HG03378 (cell line): ENCODE data around the gene SOS1.
A peak's percentile ranks its signal among the peaks of the same experiment; 100 is the strongest.
"Not testable (repeated sequence)": the region's sequence is repeated elsewhere in the genome, so short reads cannot be mapped to it uniquely, and the experiment has no call there.

Experiments used
- ATAC-seq: cut with Tn5 transposase; IDR thresholded peaks from one replicate; pipeline ENCODE4 v1.9.1; 2021; ENCODE audit warnings: mild to moderate bottlenecking, moderate library complexity; ENCODE audit not compliant: unreplicated experiment

Gene SOS1

DNA sequence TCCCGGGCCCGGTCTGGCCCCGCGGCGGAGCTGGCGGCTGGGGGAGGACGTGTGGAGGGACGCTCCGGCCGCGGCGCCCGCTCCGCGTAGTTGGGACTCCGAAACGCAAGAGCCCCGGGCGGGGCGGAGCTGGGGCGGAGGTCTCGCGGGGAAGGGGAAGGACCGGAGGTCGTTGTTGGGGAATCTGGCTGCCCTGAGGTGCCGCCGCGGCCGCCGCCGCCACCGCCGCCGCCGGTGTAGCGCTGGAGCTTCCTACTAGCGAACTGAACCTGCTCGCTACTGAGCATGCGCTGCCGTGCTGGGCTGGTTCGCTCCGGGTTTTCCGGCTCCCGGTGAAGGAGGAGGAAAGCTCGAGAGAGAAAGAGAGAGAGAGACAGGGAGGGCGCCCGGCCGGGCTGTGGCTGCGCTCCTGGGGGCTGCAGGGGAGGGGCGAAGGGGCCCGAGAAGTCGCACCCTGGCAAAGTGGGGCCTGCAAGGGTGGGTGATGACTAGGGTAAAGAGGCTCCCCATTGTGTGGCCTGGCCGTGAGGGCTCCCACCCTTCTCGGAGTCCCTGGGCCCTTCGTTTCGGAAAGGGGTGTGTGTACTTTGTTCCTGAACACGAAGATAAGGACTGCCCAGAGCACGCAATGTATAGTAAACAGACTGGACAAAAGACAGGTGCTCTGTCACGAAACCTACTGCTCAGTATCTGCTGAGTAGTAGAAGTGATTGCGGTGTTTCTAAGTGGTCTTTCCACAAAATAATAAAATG, at the start of gene SOS1:
TSS of gene SOS1 (minus strand) at position 281 of the 752 bp plus-strand sequence. CDS start 629 bp downstream, outside the sequence.
- ATAC-seq, result peak; percentile 46

DNA sequence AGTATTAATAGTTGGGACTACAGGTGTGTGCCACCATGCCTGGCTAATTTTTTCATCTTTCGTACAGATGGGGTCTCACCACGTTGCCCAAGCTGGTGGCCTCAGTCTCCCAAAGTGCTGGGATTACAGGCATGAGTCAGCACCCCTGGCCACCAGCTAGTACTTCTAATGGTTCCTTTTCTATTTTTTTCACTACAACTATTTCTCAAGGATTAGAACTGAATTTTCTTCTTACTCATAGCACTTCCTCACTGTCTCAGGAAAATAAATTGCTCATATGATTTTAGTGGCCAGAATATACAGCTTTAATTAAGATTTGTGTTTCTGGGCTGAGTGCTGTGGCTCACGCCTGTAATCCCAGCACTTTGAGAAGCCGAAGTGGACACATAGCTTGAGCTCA, 43.2 kb upstream of the SOS1 start:
- ATAC-seq, result no peak

GRCh38 chr2:39160982-39161381, 40.1 kb upstream of the SOS1 start:
- no peak for ATAC-seq

DNA sequence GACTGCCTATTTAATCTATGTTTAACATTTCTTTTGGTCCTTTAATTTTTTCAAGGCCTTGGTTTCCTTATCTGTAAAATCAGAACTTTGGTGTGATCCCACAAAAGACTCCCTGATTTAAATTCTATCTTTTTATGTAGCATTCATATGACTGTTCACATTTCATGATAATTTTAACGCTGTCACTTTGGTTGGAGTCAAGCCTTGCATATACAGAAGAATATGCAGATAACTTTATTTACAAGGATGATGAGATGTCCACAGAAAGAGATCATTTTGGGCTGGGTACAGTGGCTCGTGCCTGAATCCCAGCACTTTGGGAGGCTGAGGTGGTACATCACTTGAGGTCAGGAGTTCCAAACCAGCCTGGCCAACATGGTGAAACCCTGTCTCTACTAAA, 38.4 kb upstream of the SOS1 start:
- ATAC-seq, result no peak

GRCh38 chr2:39158351-39158750, 37.5 kb upstream of the SOS1 start:
- ATAC-seq, result no peak

DNA sequence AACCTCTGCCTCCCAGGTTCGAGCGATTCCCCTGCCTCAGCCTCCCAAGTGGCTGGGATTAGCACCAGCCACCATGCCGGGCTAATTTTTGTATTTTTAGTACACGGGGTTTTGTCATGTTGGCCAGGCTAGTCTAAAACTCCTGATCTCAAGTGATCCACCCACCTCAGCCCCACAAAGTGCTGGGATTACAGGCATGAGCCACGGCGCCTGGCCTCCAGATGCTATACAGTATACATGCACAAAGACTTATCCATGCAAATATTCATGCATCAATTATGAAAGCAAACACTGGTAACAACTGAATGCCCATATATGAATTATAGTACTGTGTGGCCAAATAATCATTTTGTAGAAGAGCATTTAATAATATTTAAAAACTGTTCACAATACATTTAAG, 36.0 kb upstream of the SOS1 start:
- ATAC-seq, result no peak

DNA sequence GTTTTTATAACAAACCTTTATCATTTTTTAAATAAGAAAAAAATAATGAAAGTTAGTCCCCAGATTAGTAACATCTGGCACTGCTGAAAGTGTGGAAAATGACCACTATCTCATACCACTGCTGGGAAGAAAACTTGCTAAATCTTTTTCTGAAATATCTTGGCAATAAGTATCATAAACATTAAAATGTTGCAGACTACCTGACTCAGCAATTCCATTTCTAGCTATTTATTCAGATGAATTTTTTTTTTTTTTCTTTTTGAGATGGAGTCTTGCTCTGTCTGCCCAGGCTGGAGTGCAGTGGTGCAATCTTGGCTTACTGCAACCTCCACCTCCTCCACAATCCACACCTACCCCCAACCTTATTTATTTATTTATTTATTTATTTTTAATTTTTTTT, 35.3 kb upstream of the SOS1 start:
- no peak for ATAC-seq

DNA sequence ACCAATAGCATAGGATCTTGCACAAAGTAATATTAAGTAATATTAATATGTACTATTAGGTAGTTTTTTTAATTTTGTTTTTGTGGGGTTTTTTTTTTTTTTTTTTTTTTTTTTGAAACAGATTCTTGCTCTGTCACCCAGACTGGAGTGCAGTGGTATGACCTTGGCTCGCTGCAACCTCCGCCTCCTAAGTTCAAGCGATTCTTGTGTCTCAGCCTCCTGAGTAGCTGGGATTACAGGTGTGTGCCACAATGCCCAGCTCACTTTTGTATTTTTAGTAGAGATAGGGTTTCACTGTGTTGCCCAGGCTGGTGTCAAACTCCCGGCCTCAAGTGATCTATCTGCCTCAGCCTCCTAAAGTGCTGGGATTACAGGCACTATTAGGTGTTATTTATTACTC, 34.7 kb upstream of the SOS1 start:
- not testable (repeated sequence) for ATAC-seq

DNA sequence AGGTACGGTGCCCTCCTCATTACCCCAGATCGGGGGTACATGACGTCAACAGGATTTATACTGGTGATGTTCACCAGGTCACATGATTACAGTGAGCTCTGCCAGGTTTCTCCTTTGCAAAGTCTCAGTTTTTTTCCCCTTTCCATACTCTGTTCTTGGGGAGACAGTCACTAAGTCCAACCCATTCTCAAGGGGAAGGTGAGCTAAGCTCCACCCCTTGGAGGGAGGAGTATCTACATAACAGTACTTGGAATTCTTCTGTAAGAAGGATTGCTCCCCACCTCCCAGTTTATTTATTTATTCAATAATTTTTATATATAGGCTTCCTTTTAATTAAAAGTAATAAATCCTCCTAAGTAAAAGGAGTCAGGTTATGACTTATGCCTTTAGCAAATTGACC, 34.1 kb upstream of the SOS1 start:
- ATAC-seq, result no peak

DNA sequence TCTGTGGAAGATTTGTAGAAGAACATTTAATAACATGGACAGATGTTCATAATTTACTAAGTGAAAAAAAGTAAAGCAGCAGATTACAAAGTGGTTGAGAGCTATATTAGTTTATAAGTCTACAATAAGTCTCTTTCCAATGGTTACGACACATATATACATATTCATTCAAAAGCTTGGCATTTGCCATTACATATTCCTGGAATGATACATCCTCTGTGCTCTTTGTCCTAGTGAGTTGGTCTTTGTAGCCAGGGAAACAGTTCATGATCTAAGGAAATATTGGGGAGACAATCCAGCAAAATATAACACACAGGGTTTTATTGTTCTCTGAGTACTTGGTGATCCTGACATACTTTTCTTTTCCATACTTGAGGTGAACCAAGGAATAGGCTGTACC, 32.5 kb upstream of the SOS1 start:
- ATAC-seq, result no peak

GRCh38 chr2:39152504-39152903, 31.7 kb upstream of the SOS1 start:
- no peak for ATAC-seq

- no peak for ATAC-seq
Measured at GRCh38 chr2:39150890-39151497, 30.1 kb upstream of the SOS1 start.

GRCh38 chr2:39150102-39150562, 29.3 kb upstream of the SOS1 start:
- ATAC-seq, result no peak

DNA sequence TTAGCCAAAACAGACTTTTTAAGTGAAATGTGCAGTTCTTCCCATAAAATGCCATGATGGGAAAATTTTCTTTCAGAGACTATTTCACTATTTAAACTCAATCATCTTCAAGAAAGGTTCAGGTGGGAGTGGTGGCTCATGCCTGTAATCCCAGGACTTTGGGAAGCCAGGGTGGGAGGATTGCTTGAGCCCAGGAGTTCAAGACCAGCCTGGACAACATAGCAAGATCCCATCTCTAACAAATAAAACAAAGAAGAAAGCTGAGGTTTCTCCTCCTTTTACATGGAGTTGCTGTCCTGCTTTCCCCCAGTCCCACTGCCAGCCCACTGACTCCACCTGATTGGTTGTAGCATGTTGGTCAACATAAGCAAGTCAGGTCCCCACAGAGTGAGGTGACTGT, 25.8 kb upstream of the SOS1 start:
- ATAC-seq, result no peak

DNA sequence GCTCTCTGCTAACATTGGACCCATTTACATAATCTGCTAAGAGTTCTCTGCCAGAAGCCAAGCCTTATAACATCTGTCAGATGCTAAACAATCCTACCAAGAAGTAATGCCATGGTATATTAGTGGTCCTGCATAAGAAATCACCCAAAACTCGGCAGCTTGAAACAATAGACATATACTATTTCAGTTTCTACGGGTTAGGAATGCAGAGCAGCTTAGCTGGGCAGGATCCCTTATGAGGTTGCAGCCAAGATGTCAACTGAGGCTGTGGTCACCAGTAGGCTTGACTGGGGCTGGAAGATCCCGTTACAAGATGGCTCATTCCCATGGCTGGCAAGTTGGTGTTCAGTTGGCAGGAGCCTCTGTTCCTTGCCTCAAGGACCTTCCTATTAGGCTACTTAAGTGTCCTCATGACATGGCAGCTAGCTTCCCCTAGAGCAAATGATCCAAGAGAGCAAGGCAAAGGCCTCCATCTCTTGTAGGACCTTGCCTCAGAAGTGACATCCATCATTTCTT, 25.1 kb upstream of the SOS1 start:
- ATAC-seq, result no peak

DNA sequence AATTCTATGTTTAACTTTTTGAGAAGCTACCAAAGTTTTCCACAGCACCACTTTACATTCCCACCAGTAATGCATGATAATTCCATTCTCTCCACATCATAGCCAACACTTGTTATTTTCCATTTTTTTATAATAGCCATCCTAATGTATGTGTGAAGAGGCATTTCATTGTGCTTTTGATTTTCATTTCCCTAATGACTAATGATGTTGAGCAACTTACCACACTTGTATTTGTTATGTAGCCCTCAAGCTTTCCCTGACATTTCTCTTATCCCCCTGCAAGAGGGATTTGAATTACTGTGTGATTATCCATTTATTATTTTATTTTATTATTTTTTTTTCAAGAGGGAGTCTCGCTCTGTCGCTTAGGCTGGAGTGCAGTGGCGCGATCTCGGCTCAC, 23.6 kb upstream of the SOS1 start:
- no peak for ATAC-seq

DNA sequence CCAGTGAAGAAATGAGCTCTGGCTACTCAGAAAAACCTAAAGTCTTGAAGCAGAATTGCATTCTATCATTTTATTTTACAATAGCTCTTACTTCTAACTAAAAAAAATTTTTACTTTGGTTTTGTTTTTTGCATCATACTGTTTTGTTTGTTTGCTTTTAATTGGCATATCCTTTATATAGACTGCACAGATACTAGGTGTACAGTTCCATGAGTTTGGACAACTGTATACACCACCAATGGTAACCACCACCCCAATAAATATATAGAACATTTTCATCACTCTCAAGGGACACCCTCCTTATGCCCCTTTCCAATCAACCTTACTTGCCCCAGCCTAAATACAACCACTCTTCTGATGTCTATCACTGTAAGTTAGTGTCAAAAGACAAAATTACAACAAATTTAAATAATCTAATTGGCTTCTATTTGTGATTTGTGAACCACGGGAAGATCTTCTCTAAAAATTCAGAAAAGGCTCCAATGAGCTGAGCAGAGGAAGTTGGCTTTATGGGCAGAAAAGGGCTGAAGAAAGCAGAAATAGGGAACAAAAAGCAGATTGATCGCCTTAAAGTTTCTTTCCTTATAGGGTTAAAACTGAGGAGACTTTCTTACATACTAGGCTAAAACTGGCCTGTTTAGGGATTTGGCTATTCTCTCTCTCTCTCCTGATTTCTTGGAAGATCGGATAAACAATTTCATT, 22.2 kb upstream of the SOS1 start:
- ATAC-seq, result no peak

- no peak for ATAC-seq
Measured at GRCh38 chr2:39141334-39142271, 20.8 kb upstream of the SOS1 start.

DNA sequence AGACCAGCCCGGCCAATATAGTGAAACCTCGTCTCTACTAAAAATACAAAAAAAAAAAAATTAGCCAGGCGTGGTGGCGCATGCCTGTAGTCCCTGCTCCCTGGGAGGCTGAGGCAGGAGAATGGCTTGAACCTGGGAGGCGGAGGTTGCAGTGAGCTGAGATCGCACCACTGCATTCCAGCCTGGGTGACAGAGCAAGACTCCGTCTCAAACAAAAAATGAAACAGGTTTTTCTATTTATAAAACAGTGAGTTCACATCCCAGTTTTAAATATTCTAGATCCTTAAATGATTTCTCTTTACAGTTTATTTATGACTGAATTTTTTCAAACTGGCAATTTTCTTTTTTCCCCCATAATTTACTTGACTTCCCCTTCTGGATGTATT, 20.1 kb upstream of the SOS1 start:
- not testable (repeated sequence) for ATAC-seq

DNA sequence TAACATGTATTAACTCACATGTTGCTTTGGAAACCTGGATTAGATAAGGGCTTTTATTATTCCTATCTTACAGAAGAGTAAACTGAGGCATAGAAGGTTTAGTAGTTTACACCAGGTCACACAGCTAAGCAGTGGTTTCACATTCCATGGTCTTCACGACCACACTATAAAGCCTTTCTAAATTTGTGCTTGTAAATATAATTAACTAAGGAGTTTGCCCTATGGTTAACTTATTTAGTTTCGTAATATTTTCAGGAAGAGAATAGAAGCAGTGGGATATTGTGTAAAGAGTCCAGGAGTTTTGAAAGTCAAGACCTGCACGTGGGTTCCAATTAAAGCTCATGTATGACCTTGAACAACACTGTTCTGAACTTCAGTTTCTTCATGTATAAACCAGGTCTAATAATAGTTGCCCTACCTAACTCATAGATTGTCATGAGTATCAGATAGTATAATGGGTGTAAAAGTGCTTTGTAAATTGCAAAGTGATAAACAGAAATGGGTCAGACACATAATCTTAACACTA, 19.5 kb upstream of the SOS1 start:
- no peak for ATAC-seq
